Limb (tissue), 2 donors: ENCODE data around the gene PTPN4.

Source experiments
- DNase-seq, 2 donors: peaks; one replicate each; pipeline ENCODE4 v3.0.0-alpha.2; 2016; ENCODE audit errors: extremely low spot score in 2 of 2

The PTPN4 gene

GRCh38 chr2:119852214-119852613, 92.5 kb downstream of the PTPN4 start:
- DNase-seq = no peak

- DNase-seq = no peak
These were observed 94.2 kb downstream of the PTPN4 start for GRCh38 chr2:119853777-119854399.

GRCh38 chr2:119856469-119856901, 96.8 kb downstream of the PTPN4 start:
- DNase-seq = no peak

- no peak for DNase-seq
These were observed 98.0 kb downstream of the PTPN4 start for GRCh38 chr2:119857742-119858141.

- no peak for DNase-seq
These were observed 99.8 kb downstream of the PTPN4 start for GRCh38 chr2:119859528-119859927.

- DNase-seq = no peak
These were observed 101.2 kb downstream of the PTPN4 start for GRCh38 chr2:119860924-119861323.

GRCh38 chr2:119862127-119862889, 102.6 kb downstream of the PTPN4 start:
- DNase-seq = no peak

GRCh38 chr2:119864318-119864717, 104.6 kb downstream of the PTPN4 start:
- no peak for DNase-seq

- no peak for DNase-seq
These were observed 112.0 kb downstream of the PTPN4 start for GRCh38 chr2:119871725-119872124.

- DNase-seq = no peak
These were observed 113.9 kb downstream of the PTPN4 start for GRCh38 chr2:119873350-119874315.

- no peak for DNase-seq
These were observed 119.8 kb downstream of the PTPN4 start for GRCh38 chr2:119879502-119879901.

GRCh38 chr2:119888680-119889079, 129.0 kb downstream of the PTPN4 start:
- no peak for DNase-seq

GRCh38 chr2:119897736-119898395, 138.1 kb downstream of the PTPN4 start:
- DNase-seq = no peak

GRCh38 chr2:119901013-119901412, 141.3 kb downstream of the PTPN4 start:
- DNase-seq = no peak

GRCh38 chr2:119910566-119910965, 150.8 kb downstream of the PTPN4 start:
- no peak for DNase-seq

- DNase-seq = no peak
These were observed 154.5 kb downstream of the PTPN4 start for GRCh38 chr2:119914266-119914665.

- DNase-seq = no peak
These were observed 162.1 kb downstream of the PTPN4 start for GRCh38 chr2:119921825-119922224.

GRCh38 chr2:119922699-119923098, 163.0 kb downstream of the PTPN4 start:
- DNase-seq = no peak

- no peak for DNase-seq
These were observed 169.8 kb downstream of the PTPN4 start for GRCh38 chr2:119929537-119929936.

GRCh38 chr2:119932809-119933208, 173.1 kb downstream of the PTPN4 start:
- DNase-seq = no peak

GRCh38 chr2:119934319-119934718, 174.6 kb downstream of the PTPN4 start:
- DNase-seq = no peak
